Measurements from ENCODE around the gene NRARP. TPM values are rescaled to one million over a fixed set of nuclear protein-coding genes. Genes with fewer than 3 reads are reported as not detected.

NRARP gene
- total RNA-seq, 1 experiment from 2014 or later, result 23.8 TPM

DNA sequence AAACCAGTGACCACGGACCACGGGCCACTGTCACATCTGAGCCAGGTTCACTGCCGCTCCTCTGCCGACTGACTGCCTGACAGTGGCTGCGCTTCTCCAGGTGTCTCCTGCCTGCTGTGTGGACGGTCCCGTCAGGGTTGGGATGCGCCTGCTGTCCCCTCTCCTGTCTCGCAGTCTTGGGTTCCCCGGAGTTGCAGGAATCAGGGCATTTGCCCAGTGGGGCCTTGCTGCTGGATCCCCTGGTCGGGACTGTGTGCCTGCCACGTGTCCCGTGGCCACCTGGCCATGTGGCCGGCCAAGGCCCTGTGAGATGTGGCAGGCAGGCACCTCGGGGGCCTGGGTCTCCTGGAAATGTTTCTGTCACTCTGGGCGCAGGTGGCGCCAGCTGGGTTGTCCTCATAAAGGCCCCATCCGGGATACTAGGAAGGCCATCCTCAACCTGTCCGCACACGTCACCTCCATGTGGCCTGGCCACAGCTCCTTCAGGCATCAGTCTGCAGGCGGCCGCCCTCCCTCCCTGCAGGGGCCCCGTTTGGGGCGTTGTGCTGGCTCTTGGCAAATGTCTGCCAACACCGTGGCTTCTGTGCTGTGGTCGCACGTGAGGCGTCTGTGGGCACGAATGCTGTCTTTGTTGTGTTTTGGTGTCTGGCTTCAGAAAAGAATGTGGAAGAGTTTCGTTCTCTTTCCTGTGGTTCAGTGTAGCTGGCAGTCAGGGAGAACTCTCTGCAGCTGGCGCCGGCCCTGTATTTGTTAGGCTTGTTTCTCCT, 31.0 kb downstream of the NRARP start:
- peaks cover 11 to 43% (median 34%) of the 10 kb centered on the region in 3 experiments; a peak in 6 of 7 replicates for H3K36me3 Mint-ChIP-seq (ENCODE audit: insufficient read depth in 1 of 3, low read depth in 3 of 3)
- H3K79me1 ChIP-seq (ENCODE audit: insufficient read depth, low read depth, low read length, poor library complexity, severe bottlenecking), result no peaks in the 10 kb centered on the region

More for the DNA sequence above, 31.0 kb downstream of the NRARP start:
- no peak overlapping the region for H3K18ac ChIP-seq (ENCODE audit: insufficient read length, low read depth, low read length)
- no peak overlapping the region for H2BK5ac ChIP-seq (ENCODE audit: insufficient read length, low read length)
- TF ChIP-seq, protein P1, sequence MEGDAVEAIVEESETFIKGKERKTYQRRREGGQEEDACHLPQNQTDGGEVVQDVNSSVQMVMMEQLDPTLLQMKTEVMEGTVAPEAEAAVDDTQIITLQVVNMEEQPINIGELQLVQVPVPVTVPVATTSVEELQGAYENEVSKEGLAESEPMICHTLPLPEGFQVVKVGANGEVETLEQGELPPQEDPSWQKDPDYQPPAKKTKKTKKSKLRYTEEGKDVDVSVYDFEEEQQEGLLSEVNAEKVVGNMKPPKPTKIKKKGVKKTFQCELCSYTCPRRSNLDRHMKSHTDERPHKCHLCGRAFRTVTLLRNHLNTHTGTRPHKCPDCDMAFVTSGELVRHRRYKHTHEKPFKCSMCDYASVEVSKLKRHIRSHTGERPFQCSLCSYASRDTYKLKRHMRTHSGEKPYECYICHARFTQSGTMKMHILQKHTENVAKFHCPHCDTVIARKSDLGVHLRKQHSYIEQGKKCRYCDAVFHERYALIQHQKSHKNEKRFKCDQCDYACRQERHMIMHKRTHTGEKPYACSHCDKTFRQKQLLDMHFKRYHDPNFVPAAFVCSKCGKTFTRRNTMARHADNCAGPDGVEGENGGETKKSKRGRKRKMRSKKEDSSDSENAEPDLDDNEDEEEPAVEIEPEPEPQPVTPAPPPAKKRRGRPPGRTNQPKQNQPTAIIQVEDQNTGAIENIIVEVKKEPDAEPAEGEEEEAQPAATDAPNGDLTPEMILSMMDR (conservative IDR thresholded peaks at IDR 0.05), result no peak
- H3K27ac ChIP-seq (ENCODE audit: insufficient read length, low read depth, low read length), result no peak overlapping the region
- H3K9me3 ChIP-seq (ENCODE audit: control insufficient read depth, low read depth, low read length), result no peaks in the 10 kb centered on the region
- H2BK20ac ChIP-seq (ENCODE audit: low read depth, low read length, poor library complexity, severe bottlenecking), result no peak overlapping the region
- no peak overlapping the region for H2BK15ac ChIP-seq (ENCODE audit: low read depth, low read length)
- Mint-ChIP-seq H3K27ac (peak overlapping the region in 2 of 3 experiments; percentile 53 to 64; a peak in 2 of 7 replicates), H3K4me1 (peaks cover 12 to 17% of the 10 kb centered on the region in 2 experiments), H3K4me3 (no peak overlapping the region), H3K9me3 (no peaks in the 10 kb centered on the region; a peak in 1 of 5 replicates), H3K27me3 (ENCODE audit: low read depth) (no peaks in the 10 kb centered on the region)
- peak; percentile 29 for DNase-seq
- H3K79me2 ChIP-seq (ENCODE audit: insufficient read depth, low read length), result no peaks in the 10 kb centered on the region
- H3K27me3 ChIP-seq (ENCODE audit: insufficient read depth, low read length), result no peaks in the 10 kb centered on the region
- no peak overlapping the region for H4K5ac ChIP-seq (ENCODE audit: insufficient read length, low read depth, low read length)
- no peak overlapping the region for H3K4ac ChIP-seq (ENCODE audit: low read depth, low read length)
- no peak overlapping the region for H3K9ac ChIP-seq (ENCODE audit: extremely low read depth, insufficient read length, low read length)
- no peak overlapping the region for H3K23ac ChIP-seq (ENCODE audit: insufficient read length, low read depth, low read length)
- H3K23me2 ChIP-seq (ENCODE audit: insufficient read length, low read depth, low read length, poor library complexity, severe bottlenecking), result no peaks in the 10 kb centered on the region
- H2BK12ac ChIP-seq (ENCODE audit: insufficient read length, low read depth, low read length), result no peak overlapping the region
- H3K14ac ChIP-seq (ENCODE audit: insufficient read depth, low read length), result no peak overlapping the region
- no peak overlapping the region for H4K8ac ChIP-seq (replicated peaks; ENCODE audit: insufficient read length, low read depth, low read length)
- WGBS (ENCODE audit: extremely low coverage, insufficient read length, low lambda C conversion rate), result no CpG with 5 or more reads among the region's 32 CpGs
- no peak overlapping the region for H2AFZ ChIP-seq (ENCODE audit: low read length)
- H2AK5ac ChIP-seq (ENCODE audit: insufficient read length, low read length), result no peak overlapping the region
- no peaks in the 10 kb centered on the region for H4K20me1 ChIP-seq (ENCODE audit: control insufficient read depth, insufficient read depth, insufficient read length)
- H3T11ph ChIP-seq (ENCODE audit: low read length), result no peak overlapping the region
- no peak overlapping the region for H3K56ac ChIP-seq (ENCODE audit: insufficient read length, low read depth, low read length)
- H3K4me2 ChIP-seq (ENCODE audit: insufficient read depth, insufficient read length, low read length), result no peak overlapping the region
- H3K4me1 ChIP-seq (ENCODE audit: insufficient read depth, low read length), result no peaks in the 10 kb centered on the region
- H2BK120ac ChIP-seq (ENCODE audit: low read depth, low read length, poor library complexity, severe bottlenecking), result no peak overlapping the region
- no peak overlapping the region for H4K91ac ChIP-seq (ENCODE audit: insufficient read length, low read depth, low read length)
